ENCODE measurements around the gene CACNG4. TPM values are rescaled to one million over a fixed set of nuclear protein-coding genes. Genes with fewer than 3 reads are reported as not detected.
A peak's percentile ranks its signal among the peaks of the same experiment; 100 is the strongest.

Gene CACNG4
- total and polyA plus RNA-seq, 12 donors: 0.11 to 2.4 (median 0.88) TPM; not detected in 4

DNA sequence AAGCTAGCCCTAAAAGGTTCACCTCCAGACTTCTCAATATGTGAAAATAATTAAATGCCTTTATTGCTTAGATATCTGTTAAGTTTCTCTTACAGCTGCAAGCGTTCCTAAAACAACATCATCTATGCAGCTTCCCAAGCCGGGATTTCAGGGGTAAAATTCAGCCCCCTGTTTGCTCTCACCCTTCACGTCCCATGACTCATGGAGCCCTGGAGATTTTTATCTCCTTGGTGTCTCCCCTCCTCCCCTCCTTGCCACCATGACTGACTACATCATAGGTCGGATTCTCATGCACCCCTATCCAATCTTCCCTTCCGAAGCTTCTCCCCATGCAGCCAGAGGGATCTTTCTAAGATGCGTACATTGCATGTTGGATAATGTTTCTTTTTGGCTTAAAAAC, 21.0 kb upstream of the CACNG4 start:
- WGBS, 4 donors: 62 to 79% (median 75%) methylated on average over 6 of the region's 6 CpGs
- intact Hi-C loops (cut with DNase I): loop anchor here in 1 of 2 donors (10.0 kb wide), 2 partner anchors 59 to 61 kb away; no protein-coding TSS in a partner anchor
- TF ChIP-seq POLR2A (IDR thresholded peaks at IDR 0.05): no peak
- TF ChIP-seq, protein P1, sequence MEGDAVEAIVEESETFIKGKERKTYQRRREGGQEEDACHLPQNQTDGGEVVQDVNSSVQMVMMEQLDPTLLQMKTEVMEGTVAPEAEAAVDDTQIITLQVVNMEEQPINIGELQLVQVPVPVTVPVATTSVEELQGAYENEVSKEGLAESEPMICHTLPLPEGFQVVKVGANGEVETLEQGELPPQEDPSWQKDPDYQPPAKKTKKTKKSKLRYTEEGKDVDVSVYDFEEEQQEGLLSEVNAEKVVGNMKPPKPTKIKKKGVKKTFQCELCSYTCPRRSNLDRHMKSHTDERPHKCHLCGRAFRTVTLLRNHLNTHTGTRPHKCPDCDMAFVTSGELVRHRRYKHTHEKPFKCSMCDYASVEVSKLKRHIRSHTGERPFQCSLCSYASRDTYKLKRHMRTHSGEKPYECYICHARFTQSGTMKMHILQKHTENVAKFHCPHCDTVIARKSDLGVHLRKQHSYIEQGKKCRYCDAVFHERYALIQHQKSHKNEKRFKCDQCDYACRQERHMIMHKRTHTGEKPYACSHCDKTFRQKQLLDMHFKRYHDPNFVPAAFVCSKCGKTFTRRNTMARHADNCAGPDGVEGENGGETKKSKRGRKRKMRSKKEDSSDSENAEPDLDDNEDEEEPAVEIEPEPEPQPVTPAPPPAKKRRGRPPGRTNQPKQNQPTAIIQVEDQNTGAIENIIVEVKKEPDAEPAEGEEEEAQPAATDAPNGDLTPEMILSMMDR (IDR thresholded peaks at IDR 0.05): no peak
- Histone ChIP-seq H3K4me3 (no peak overlapping the region), H3K36me3 (replicated peaks in 1 of 2) (no peaks in the 10 kb centered on the region), H3K4me1 (replicated peaks in 1 of 2) (peaks cover 0 to 9% of the 10 kb centered on the region in 2 donors), H3K9me3 (replicated peaks in 1 of 3) (no peaks in the 10 kb centered on the region), H3K27ac (no peak overlapping the region), H3K27me3 (peaks cover 21% of the 10 kb centered on the region)
- no peak for DNase-seq

DNA sequence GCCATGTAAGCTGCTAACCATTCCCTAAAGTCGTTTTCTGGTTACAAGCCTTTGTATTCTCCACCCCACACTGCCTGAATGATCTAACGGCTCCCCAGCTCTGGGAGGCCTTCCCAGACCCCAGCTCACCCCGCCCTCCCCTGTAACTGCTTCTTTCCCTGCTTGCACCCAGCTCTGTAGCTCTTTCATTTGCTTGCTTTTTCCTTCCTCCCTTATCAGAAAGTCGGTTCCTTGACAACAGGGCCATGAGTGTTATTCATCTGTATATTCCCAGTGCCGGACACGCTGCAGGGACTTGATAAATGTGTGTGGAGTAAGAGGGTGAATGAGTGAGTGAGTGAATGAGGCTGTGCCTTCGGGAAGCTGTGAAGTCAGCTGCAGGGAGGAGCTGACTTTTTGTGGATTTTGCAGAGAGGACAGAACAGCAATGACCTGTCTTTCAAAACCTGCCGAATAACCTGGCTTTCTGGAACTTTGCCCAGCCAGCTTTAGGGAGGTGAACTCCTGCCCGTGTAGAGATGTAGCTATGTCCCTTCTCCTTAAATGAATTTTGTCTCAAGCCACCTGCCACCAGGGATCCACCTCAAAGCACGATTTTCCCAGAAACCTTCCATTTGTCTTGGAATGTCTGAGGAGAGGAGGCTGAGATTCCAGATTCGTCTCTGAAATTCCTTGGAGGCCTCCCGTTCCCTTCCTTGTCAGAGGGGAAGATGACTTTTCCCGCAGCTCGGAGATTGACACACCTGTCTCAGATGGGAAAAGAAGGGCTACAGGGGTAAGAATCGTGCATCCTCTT, 20.0 kb upstream of the CACNG4 start:
- H3K4me3 ChIP-seq: no peak overlapping the region
- H3K36me3 ChIP-seq (replicated peaks in 1 of 2): no peaks in the 10 kb centered on the region
- no peaks in the 10 kb centered on the region for H3K9me3 ChIP-seq (replicated peaks in 1 of 3)
- H3K4me1 ChIP-seq (replicated peaks in 1 of 2): peaks cover 0 to 9% of the 10 kb centered on the region in 2 donors
- no peak overlapping the region for H3K27ac ChIP-seq
- WGBS, 4 donors: 19 to 33% (median 29%) methylated on average over 15 of the region's 15 CpGs
- peaks cover 14% of the 10 kb centered on the region for H3K27me3 ChIP-seq
- intact Hi-C loops (cut with DNase I): loop anchor here in 1 of 2 donors (10.0 kb wide), 2 partner anchors 60 kb away; no protein-coding TSS in a partner anchor
- DNase-seq: peak in 4 of 7 donors; percentile 32 to 59 (median 56)
- TF ChIP-seq, protein P1 (IDR thresholded peaks at IDR 0.05): no peak
- no peak for TF ChIP-seq POLR2A (IDR thresholded peaks at IDR 0.05)

DNA sequence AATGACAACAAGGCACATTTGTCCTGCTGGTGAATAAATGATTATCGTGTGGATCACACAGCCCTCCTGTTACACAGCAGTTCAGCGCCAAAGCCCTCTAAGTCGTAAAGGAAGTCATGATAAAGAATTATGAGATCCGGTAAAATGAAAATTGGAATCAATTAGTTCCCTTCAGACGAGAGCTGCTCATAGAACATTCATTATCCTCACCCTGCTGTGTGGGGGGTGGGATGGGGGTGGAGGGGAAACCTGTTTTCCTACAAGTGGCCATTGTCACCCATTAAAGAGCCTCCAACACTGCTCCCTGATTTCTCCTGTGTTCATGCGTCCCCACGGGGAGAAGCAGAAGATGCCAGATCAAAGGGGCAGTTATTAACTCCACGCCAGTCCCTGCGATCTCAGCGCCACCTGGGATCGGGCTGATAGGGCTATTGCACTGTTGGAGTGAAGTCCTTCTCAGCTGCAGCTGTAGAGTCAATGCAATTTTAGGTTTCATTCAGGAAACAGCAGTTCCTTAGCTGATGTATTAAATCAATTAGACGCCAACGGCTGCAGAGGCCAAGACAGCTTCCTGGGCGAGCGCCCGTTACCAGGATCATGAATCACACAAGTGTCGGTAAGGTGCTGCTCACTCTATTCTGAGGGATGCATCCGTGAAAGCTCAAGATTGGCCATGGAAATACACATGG, 19.2 kb upstream of the CACNG4 start:
- intact Hi-C loops (cut with DNase I): loop anchor here in 1 of 2 donors (10.0 kb wide), 2 partner anchors 60 kb away; no protein-coding TSS in a partner anchor
- H3K36me3 ChIP-seq (replicated peaks in 1 of 2): no peaks in the 10 kb centered on the region
- no peak for DNase-seq
- peaks cover 7% of the 10 kb centered on the region for H3K27me3 ChIP-seq
- H3K4me1 ChIP-seq (replicated peaks in 1 of 2): peaks cover 0 to 9% of the 10 kb centered on the region in 2 donors
- TF ChIP-seq POLR2A (IDR thresholded peaks at IDR 0.05): no peak
- TF ChIP-seq, protein P1 (IDR thresholded peaks at IDR 0.05): no peak
- WGBS, 4 donors: 52 to 65% (median 54%) methylated on average over 18 of the region's 18 CpGs
- H3K4me3 ChIP-seq: no peak overlapping the region
- H3K27ac ChIP-seq: no peak overlapping the region
- H3K9me3 ChIP-seq (replicated peaks in 1 of 3): no peaks in the 10 kb centered on the region

DNA sequence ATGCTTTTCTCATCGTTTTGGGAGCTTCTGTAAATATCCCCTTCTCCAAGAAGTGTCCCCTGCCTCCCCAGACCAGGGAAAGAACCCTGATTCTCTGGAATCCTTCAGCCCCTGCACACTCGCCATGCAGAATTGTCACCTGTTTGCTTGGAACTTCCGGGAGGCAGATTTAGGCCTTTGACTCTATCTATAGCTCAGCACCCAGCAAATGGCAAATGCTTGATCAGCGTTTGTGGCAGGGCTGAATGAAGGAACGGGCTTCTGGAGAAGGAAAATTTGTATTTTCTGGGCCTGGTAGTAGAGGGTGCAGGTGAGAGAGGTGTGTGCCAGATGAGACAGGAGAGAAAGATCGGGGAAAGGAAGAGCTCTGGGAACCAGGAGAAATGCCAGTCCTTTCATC, 18.3 kb upstream of the CACNG4 start:
- no peak for DNase-seq
- TF ChIP-seq, protein P1 (IDR thresholded peaks at IDR 0.05): no peak
- no peak for TF ChIP-seq POLR2A (IDR thresholded peaks at IDR 0.05)
- H3K9me3 ChIP-seq (replicated peaks in 1 of 3): no peaks in the 10 kb centered on the region
- H3K36me3 ChIP-seq (replicated peaks in 1 of 2): no peaks in the 10 kb centered on the region
- no peak overlapping the region for H3K4me3 ChIP-seq
- peaks cover 0 to 9% of the 10 kb centered on the region in 2 donors for H3K4me1 ChIP-seq (replicated peaks in 1 of 2)
- H3K27ac ChIP-seq: no peak overlapping the region
- WGBS, 4 donors: 89 to 93% (median 91%) methylated on average over 6 of the region's 6 CpGs
- intact Hi-C loops (cut with DNase I): loop anchor here in 1 of 2 donors (10.0 kb wide), 2 partner anchors 59 to 61 kb away; no protein-coding TSS in a partner anchor
- peaks cover 3% of the 10 kb centered on the region for H3K27me3 ChIP-seq
